H4 (cell line): ENCODE measurements around the gene RECQL. TPM values are rescaled to one million over a fixed set of nuclear protein-coding genes. Genes with fewer than 3 reads are reported as not detected.
A peak's percentile ranks its signal among the peaks of the same experiment; 100 is the strongest.

Experiments used
- DNase-seq: peaks from one replicate; pipeline ENCODE4 v3.0.0-alpha.2; 2015; ENCODE audit warnings: low spot score
- total RNA-seq: library from RNA; depleted of rRNA; stranded (reverse); fragments of >200 nt; shearing (Covaris generic); gene quantifications from 2 replicates; pipeline ENCODE4 v1.2.3, GENCODE V29; 2014; rRNA removed

Gene RECQL
- 48.2 and 67.6 TPM in 2 replicates for total RNA-seq

DNA sequence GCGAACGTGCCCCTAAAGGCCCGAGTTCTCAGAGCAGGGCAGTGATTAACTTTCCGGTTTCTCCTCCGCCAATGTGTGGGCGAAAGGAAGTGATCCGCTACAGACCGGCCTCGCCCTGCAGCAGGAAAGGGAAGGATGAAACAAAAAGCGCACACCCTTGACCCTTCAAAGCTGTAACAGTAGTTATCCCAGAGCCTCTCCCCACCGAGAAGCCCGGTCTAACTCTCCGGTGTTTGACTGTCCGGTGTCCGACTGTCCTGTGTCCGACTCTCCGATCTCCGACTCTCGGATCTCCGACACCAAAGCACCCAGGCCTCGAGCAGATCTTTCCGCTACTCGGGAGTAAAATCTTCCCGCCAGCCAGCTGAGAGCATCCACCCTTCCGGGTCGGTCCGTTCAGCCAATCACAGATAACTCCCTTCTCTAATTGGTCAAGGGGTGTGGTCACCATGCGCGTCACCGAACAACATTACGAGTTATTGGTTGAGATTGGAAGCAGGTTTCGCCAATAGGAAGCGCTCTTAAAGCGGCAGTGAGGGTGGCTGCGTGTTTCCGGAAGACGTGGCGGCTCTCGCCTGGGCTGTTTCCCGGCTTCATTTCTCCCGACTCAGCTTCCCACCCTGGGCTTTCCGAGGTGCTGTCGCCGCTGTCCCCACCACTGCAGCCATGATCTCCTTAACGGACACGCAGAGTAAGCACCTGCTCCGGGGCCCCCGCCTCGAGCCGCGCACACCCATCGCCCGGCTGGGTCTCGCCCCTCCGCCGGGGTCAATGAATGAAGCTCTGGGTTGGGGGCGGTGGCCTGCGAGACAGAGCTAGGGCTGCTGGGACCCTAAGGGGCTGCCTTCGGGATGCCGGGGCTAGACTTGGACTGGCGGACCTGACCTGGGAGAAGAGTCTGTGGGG lies at the start of gene RECQL, which contains the start of gene GOLT1B:
Gene RECQL (minus strand): TSS at position 378 of the 906 bp plus-strand sequence. CDS start 2,065 bp downstream, outside the sequence.
Gene GOLT1B (plus strand): TSS at position 532 of the 906 bp plus-strand sequence. CDS start 135 bp downstream, at position 667.
- peak; percentile 98 for DNase-seq

GRCh38 chr12:21547437-21547836 lies 46.0 kb upstream of the RECQL start:
- no peak for DNase-seq

DNA sequence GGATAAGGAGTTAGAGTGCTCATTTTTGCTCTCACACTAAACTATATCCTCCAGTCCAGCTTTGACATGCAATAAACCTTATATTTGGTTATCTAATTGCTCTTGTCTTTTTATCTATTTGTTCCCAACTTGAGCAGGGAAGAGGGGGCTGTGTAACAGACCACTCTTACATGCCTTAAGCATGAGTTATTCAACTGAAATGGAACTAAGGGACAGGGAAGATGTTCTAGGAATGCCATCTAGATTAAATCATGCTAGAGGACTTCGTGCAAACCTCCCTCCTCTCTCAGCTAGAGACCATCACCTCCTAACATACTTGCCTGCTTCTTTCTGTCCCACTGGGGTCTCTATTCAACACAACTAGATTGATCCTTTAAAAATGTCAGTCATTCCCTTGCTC lies 45.3 kb upstream of the RECQL start:
- DNase-seq: no peak

DNA sequence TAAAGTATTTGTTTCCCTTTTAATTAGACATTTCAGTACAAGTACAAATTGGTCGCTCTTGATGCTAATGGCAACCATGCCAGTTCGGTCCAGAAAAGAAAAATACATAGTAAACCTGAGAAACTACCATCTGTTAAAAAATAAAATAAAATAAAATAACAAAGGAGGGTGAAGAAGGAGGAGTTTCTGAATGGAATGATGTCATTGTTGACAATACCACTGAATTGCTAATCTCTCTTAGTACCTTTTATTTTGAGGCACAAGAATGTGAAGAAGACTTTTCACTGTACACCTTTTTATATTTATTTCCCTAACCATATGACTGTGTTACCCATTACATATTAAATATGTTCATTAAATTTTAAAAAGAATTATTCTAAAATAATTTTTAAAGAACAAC lies 44.1 kb upstream of the RECQL start:
- no peak for DNase-seq

- DNase-seq: no peak
Observed at GRCh38 chr12:21543151-21543550, 41.7 kb upstream of the RECQL start.

DNA sequence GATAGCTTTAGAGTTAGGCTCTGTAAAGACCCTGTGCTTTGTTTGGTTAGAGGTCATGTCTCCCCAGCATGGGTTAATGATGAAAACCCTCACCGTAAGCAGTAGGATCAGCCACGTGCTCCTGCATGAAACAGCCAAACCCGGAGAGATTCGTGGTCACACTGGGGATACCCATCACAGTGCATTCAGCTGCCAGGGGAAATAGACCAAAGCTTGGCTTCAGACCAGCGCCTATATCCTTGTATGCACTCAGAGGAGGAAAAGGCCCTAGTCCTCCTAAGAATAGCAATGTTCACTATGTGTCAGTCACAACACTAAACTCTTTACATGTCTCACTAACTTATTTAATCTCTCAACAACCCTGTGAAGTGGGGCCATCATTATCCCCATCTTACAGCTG lies 41.0 kb upstream of the RECQL start:
- DNase-seq: no peak

DNA sequence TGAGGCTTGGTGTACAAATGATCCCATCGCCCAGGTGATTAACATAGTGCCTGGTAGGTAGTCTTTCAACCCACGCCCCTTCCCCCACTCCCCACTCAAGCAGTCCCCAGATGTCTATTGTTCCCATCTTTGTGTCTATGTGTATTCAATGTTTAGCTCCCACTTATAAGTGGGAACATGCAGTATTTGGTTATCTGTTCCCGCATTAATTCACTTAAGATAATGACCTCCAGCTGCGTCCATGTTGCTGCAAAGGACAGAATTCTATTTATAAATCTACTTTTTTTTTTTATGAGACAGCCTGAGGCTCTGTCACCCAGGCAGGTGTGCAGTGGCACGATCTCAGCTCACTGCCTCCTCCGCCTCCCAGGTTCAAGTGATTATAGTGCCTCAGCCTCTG lies 40.3 kb upstream of the RECQL start:
- DNase-seq: no peak

DNA sequence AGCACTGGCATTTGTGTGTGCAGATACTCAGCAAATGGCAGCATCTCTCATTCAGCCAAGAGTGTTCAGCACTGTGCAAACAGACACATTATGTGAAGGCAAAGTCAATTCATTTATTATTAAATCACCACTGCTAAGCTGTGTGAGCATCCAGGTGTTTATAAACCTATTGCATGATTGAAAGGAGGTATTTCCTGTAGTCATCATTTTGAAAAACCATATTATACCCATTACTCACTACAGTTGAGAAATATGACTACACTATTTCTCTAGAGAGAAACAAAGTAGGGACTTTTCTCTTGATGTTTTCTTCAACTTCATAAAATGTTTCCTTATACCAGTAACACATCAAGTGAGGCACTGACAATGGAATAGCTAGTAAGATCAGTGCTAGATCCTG lies 38.4 kb upstream of the RECQL start:
- DNase-seq: no peak

DNA sequence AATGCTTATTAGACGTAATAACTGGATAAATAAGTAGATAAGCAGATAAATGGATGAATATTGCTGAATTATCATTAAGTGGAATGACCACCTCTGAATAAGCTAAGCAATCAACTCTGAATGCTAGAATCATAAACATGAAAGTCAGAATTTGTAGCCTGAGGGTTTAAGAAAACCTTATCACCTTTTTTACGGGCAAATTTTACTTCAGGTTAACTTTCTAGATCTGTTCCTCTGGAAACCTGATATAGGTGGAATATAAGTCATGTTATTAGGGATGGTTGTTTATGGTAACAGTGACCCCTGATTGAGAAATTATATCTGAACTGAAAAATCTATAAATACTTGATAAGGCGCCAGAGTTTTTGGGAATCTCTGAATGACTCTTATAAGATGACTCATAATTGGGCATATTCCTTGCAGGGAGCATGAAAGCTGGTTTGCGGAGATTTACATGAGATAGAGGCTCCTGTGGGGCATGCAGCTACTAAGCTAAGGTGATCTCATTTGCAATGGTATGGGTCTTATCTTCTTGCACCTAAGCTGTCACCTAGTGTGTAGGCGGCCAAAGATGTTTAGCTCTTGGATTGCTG lies 36.7 kb upstream of the RECQL start:
- DNase-seq: no peak

GRCh38 chr12:21529456-21529855 lies 28.0 kb upstream of the RECQL start:
- DNase-seq: no peak

DNA sequence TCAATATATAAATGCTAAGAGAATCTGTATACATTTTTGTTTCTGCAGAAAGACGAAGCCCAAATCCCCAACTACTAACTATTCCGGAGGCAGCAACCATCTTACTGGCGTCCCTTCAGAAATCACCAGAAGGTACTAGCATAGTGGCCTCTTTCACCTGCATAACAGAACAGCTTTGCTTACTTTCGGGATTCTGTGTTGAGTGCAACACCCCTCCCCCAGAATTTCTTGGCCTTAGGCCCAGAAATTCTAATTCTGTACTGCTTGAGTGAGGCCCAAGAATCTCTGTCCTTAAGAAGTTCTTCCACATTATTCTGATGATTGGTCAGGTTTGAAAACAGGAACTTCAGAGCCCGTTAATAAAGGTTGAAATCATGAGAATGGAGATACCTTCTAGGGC lies 27.5 kb upstream of the RECQL start:
- DNase-seq: no peak

DNA sequence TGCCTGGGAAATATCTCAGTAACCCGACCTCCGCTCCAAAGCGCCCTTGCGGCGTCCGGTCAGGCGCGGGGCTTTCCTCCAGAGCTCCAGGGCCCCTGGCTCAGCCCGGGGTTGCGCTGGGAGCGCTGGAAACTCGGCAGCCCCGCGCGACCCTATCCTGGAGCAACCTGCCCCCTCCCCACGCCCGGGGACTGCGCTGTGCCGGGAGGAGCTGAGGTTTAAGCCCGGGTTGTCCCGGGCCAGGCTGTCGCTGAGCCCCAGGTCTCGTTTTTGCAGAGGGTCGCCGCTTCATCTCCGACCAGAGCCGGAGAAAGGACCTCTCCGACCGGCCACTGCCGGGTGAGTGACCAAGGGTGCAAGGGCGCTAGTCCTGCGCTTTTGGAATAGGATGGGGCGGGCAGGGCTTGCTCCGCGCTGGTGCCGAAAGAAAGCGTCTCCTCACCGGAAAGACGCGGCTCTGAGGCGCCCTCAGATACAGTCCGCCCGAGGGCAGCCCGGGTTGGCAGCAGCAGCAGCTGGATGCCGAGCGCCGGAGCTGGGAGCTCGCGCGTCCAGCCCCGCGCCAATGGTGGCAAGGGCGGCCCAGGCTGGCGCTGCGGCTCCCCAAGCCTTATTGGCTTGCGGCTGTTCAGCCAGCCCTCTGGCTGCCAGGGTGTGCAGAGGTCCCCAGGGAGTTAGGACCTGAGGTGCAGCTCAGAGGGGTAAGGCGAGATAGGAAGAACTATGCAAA lies 26.2 kb upstream of the RECQL start:
- peak; percentile 20 for DNase-seq

- DNase-seq: no peak
Observed at GRCh38 chr12:21526721-21527345, 25.4 kb upstream of the RECQL start.

GRCh38 chr12:21526053-21526452 lies 24.6 kb upstream of the RECQL start, which contains the start of gene SPX:
SPX (plus strand) TSS chr12:21526296; CDS start chr12:21526473, 177 bp downstream.
- DNase-seq: no peak

GRCh38 chr12:21523148-21523547 lies 21.7 kb upstream of the RECQL start:
- DNase-seq: no peak

GRCh38 chr12:21521541-21521940 lies 20.1 kb upstream of the RECQL start:
- no peak for DNase-seq

DNA sequence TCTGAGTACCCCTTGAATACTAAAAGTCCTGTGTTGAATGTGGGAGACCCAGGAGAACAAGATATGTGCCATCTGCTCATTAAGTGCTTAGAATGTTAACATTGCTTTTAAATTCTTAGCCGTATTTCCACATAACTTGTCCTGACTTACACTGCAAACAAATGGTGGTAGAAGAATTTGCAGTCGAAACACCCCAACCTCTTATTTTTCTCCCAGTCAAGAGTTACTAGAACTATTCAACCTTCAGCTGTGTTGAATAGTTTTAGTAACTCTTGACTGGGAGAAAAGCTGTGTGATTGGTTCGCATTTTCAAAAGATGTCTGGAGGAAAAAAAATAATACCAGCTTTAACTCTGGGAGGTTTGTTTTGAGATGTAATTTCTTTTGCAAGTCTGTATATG lies 17.0 kb upstream of the RECQL start:
- no peak for DNase-seq

- DNase-seq: no peak
Observed at GRCh38 chr12:21516281-21516680, 14.8 kb upstream of the RECQL start.

GRCh38 chr12:21509768-21510167 lies 8.3 kb upstream of the RECQL start:
- DNase-seq: no peak

DNA sequence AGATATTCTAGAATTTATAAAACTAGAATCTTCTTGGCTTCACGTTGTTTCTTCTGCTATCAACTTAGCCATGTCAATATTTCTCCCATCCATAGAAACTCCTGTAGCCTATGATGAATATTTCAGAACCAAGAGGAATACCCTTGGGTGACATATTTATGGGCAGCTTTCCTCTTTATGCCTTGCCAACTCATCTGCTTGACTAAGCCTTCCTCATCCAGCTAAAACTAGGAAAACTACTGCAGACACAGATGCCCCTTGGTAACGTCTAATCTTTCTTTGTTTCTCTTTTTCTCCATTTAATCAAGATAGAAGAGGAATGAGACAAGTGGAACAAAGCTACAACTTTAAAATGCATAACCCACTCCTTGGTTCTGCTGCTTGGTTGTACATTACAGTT lies 6.4 kb upstream of the RECQL start:
- DNase-seq: no peak

GRCh38 chr12:21505888-21506287 lies 4.5 kb upstream of the RECQL start:
- DNase-seq: no peak

GRCh38 chr12:21502872-21503271 lies 1.4 kb upstream of the RECQL start:
- DNase-seq: no peak
